ENCODE results near the gene TP53TG5.

DNA sequence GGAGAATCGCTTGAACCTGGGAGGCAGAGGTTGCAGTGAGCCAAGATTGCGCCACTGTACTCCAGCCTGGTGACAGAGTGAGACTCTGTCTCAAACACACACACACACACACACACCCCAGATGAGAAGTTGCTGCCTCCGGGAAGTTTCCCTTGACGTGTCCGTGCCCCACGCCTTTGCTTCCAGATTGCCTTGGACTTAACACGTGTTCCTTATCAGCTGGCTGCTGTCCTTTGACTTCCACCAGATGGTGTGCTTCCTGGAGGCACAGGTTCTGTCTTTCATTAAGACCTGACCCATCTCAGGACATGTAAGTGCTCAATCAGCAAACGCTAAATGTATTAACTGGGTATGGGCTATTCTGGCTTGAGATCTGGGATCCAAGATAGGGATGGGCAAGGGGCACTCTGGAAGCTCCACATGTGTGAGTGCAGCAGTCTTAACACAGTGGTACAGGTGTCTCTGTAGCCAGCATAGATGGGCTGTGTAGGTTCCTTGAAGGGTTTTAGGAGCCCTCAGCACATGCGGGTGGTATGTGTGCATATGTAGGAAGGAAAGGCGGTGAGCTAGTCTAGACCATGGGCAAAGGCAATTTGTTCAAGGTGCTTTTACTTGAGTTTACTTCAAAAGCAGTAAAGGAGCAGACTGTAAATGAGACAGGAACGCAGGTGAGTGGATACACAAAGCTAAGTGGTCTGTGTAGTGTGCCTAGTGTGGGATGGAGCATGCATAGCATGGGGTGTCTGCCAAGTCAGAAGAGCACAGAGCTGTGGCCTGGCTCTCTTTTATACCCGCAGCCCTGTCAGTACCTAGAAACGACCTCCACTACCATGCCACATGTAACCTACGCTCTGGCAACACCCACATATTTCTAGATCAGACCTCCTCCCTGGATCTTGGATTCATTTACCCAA is 49.4 kb upstream of the TP53TG5 start:
- TF ChIP-seq, protein P1, sequence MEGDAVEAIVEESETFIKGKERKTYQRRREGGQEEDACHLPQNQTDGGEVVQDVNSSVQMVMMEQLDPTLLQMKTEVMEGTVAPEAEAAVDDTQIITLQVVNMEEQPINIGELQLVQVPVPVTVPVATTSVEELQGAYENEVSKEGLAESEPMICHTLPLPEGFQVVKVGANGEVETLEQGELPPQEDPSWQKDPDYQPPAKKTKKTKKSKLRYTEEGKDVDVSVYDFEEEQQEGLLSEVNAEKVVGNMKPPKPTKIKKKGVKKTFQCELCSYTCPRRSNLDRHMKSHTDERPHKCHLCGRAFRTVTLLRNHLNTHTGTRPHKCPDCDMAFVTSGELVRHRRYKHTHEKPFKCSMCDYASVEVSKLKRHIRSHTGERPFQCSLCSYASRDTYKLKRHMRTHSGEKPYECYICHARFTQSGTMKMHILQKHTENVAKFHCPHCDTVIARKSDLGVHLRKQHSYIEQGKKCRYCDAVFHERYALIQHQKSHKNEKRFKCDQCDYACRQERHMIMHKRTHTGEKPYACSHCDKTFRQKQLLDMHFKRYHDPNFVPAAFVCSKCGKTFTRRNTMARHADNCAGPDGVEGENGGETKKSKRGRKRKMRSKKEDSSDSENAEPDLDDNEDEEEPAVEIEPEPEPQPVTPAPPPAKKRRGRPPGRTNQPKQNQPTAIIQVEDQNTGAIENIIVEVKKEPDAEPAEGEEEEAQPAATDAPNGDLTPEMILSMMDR (conservative IDR thresholded peaks at IDR 0.05; ENCODE audit: low read depth in 2 of 2), result peak in 1 of 2 experiments; percentile 18; a peak in 1 of 4 replicates
- TF ChIP-seq STAT1 (IDR thresholded peaks at IDR 0.05; ENCODE audit: unreplicated experiment) (no peak), EZH2 (IDR thresholded peaks at IDR 0.05; ENCODE audit: low read depth, unreplicated experiment) (no peak), NANOG (IDR thresholded peaks at IDR 0.05; ENCODE audit: borderline replicate concordance) (no peak), EZH2phosphoT487 (IDR thresholded peaks at IDR 0.05; ENCODE audit: unreplicated experiment) (no peak), JUNB (IDR thresholded peaks at IDR 0.05; ENCODE audit: unreplicated experiment) (no peak), POLR2AphosphoS5 (IDR thresholded peaks at IDR 0.05; ENCODE audit: low read depth) (no peak), ZNF331 (CRISPR knock-in tag; IDR thresholded peaks at IDR 0.05; ENCODE audit: low read depth) (no peak), CREB1 (CRISPR knock-in tag; IDR thresholded peaks at IDR 0.05; ENCODE audit: low read depth) (no peak)
- TF ChIP-seq, protein P2, sequence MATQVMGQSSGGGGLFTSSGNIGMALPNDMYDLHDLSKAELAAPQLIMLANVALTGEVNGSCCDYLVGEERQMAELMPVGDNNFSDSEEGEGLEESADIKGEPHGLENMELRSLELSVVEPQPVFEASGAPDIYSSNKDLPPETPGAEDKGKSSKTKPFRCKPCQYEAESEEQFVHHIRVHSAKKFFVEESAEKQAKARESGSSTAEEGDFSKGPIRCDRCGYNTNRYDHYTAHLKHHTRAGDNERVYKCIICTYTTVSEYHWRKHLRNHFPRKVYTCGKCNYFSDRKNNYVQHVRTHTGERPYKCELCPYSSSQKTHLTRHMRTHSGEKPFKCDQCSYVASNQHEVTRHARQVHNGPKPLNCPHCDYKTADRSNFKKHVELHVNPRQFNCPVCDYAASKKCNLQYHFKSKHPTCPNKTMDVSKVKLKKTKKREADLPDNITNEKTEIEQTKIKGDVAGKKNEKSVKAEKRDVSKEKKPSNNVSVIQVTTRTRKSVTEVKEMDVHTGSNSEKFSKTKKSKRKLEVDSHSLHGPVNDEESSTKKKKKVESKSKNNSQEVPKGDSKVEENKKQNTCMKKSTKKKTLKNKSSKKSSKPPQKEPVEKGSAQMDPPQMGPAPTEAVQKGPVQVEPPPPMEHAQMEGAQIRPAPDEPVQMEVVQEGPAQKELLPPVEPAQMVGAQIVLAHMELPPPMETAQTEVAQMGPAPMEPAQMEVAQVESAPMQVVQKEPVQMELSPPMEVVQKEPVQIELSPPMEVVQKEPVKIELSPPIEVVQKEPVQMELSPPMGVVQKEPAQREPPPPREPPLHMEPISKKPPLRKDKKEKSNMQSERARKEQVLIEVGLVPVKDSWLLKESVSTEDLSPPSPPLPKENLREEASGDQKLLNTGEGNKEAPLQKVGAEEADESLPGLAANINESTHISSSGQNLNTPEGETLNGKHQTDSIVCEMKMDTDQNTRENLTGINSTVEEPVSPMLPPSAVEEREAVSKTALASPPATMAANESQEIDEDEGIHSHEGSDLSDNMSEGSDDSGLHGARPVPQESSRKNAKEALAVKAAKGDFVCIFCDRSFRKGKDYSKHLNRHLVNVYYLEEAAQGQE (IDR thresholded peaks at IDR 0.05; ENCODE audit: unreplicated experiment), result no peak
- TF ChIP-seq, protein P3, sequence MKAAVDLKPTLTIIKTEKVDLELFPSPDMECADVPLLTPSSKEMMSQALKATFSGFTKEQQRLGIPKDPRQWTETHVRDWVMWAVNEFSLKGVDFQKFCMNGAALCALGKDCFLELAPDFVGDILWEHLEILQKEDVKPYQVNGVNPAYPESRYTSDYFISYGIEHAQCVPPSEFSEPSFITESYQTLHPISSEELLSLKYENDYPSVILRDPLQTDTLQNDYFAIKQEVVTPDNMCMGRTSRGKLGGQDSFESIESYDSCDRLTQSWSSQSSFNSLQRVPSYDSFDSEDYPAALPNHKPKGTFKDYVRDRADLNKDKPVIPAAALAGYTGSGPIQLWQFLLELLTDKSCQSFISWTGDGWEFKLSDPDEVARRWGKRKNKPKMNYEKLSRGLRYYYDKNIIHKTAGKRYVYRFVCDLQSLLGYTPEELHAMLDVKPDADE (IDR thresholded peaks at IDR 0.05), result no peak

All from GM23338 (cell line).